Iris pigment epithelial cell (primary cell): ENCODE data around the gene NPY2R.

Experiments
- DNase-seq: peaks from one replicate; pipeline ENCODE4 v3.0.0-alpha.2; 2011; ENCODE audit warnings: low read depth

NPY2R gene

GRCh38 chr4:155208258-155209054 is at the start of gene NPY2R:
Gene NPY2R, plus strand, starts transcription at chr4:155208636. Its CDS starts 5,304 bp downstream, at chr4:155213940.
- no peak for DNase-seq

- DNase-seq, result no peak
These were observed 47.1 kb upstream of the NPY2R start for GRCh38 chr4:155161357-155161756.

GRCh38 chr4:155164718-155165117 is 43.7 kb upstream of the NPY2R start:
- no peak for DNase-seq

- DNase-seq, result no peak
These were observed 37.9 kb upstream of the NPY2R start for GRCh38 chr4:155170569-155170968.

DNA sequence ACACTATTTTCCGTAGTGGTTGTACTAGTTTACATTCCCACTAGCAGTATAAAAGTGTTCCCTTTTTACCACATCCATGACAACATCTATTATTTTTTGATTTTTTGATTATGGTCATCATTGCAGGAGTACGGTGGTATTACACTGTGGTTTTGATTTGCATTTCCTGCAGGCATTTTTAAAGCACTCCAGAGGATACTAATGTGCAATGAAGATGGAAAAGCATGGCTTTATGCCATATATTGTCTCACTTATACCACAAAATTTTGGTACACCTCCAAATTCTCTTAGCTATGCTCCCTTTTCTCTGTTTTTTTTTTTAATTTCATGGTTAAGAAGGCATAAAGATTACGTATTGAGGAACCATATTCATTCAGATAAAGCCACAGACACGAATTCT is 35.1 kb upstream of the NPY2R start:
- DNase-seq, result no peak

- no peak for DNase-seq
These were observed 33.8 kb upstream of the NPY2R start for GRCh38 chr4:155174668-155175067.

GRCh38 chr4:155179216-155179615 is 29.2 kb upstream of the NPY2R start:
- DNase-seq, result no peak

- DNase-seq, result no peak
These were observed 21.5 kb upstream of the NPY2R start for GRCh38 chr4:155186972-155187371.

DNA sequence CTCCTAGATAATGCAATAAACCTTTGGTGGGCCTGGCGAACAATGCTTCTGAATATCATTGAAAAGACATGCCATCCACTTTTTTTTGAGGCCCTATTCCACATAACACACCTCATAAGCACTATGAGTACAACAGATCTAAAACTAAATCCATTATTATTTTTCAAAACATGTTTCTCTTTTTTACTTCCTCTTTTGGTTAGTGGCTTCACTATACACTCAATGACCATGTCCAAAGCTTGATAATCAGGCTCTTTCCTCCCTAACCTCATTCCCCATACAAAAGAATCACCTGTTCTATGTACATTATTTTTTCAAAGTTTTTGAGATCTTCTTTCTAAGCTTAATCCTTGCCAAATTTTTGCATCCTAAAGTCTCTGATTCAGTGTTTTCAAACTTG is 20.4 kb upstream of the NPY2R start:
- no peak for DNase-seq

DNA sequence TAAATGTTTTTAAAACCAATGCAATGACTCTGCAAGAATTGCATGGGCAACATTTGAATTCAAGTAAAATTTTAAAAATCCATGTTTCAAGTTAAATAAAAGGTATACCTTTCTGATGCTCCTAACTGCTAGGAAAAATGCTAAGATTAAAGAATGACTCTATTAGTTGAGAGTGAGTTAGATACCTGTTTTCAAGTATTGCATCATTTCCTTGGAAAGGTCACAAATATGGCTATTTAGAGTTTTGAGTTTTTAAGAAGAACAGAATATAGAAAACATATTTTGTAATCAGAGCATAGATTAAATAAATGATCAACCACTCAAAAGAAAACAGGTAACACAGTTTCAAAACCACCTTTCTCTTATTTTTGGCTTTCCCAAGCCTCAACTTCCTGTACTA is 18.3 kb upstream of the NPY2R start:
- no peak for DNase-seq

- DNase-seq, result no peak
These were observed 10.7 kb upstream of the NPY2R start for GRCh38 chr4:155197757-155198156.

- DNase-seq, result no peak
These were observed 740 bp upstream of the NPY2R start for GRCh38 chr4:155207534-155208257.

DNA sequence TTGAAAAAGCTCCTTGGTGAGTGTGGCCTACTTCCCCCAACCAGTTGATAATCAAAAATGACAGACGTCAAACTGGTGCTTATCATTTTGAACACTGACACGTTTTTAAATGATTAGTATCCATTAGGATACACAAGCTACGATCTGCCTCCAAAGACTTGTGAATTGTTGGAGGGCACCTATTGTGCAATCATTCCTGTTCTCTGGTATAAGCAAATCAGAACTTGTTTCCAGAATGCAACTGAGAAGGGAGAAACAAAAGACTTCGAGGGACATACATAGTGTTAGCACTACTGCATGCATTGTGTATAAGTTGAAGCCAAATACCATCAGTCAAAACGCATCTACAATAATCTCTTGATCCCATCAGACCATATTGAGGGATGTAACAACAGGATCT is 11.6 kb downstream of the NPY2R start:
- DNase-seq, result no peak

GRCh38 chr4:155227131-155227530 is 18.7 kb downstream of the NPY2R start:
- no peak for DNase-seq

DNA sequence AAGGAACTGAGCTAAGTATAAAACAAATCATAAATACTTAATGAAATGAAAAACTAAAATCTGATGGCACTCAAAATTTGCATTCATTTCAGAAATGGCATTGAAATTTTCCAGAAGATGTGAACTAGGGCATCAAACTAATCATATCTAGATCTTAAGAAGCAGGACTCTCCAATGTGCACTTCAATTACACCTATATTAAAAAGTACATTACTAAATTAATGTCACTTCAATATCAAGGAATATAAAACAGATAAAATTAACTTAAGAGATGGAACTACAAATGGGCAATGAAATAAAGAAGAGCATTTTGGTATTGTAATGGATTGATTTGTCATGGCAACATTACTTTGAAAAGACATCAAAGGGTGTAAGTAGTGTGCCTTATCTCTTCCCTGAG is 20.3 kb downstream of the NPY2R start:
- no peak for DNase-seq

DNA sequence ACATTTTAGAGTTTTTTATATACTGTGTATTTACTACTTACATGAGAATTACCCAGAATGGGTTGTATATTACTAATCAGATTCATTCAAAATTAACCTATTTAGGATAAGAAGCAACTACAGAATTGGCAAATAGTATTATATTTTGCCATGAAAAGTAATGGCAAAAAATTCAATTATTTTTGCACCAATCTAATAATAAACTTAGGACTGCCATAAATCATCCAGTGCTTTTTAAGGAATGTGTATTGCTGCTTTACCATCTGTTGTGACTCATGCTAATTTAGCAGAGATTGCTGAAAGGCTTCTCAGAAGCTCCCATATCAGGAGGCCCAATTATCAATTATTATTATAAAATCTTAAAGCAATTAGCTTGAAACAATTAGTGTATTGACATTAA is 24.0 kb downstream of the NPY2R start:
- no peak for DNase-seq

DNA sequence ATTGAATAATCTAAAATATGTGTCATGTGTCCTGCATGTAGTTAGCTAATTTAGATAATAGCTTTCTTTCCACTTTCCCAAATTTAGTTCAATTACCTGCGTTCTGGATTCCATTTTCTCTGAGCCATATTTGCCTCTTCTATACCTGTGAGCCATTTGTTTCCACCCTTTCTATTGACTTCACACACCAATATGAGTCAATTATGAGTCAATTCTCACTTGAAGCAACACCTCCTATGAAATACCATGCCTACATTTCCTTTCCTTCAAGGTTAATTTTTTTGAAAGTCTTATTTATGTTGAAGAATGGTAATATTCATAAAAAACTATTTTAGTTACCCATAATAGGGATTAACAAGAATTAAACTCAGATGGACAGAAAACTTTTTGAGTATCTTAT is 25.8 kb downstream of the NPY2R start:
- no peak for DNase-seq

DNA sequence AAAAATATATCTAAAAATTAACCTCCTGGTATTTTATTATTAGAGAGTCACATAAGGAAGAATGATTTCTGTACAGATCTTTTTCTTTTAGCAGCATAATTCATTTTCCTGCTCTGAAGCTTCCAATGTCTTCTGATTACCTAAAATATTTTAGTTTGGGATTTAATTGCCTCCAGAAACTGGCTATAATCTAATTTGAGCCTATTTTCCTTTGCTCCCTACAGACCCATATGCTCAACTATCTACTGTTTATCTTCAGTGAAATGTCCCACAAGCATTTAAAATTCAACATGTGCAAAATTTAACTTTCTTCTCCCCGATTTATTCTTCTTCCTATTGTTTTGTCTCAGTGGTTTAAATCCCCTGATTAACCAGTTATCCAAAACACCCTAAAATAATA is 29.1 kb downstream of the NPY2R start:
- DNase-seq, result no peak

GRCh38 chr4:155241225-155241624 is 32.8 kb downstream of the NPY2R start:
- DNase-seq, result no peak

DNA sequence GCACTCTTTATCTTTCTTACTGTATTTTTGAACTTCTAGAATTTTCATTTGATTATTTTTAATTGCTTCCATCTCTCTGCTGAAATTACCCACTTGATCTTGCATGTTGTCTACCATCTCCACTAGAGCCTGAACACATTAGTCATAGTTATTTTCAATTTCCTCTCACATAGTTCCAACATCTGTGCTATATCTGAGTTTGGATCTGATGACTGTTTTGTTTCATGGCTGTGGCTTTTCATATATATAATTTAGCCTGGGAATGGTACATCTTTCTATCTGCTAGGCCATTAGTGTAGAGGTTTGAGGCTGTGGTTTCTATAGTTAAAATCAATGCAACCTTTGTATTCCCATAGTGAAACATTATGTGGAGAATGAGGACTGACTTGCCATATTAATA is 33.2 kb downstream of the NPY2R start:
- no peak for DNase-seq

DNA sequence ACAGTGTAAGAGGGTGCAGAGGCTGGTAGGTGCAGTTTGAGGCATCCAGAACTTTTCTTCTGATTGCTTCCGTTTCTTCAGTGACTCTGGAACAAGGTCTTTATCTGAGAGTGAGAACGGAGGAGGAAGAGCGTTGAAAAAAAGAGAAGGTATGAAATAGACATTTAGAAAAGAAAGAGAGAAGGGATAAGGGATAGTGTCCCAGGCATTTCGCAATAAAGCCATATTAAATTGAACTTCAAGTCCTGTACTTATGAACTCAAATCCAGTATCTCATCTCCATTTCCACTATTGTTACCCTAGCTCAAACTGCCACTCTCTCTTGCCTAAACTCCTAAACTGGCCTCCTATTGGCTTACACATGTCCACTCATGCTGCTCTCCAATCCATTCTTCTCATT is 36.7 kb downstream of the NPY2R start:
- DNase-seq, result no peak

GRCh38 chr4:155248002-155248896 is 39.8 kb downstream of the NPY2R start:
- no peak for DNase-seq
